Skin epidermis (tissue), 12 donors: ENCODE measurements around the gene FGF19.

Experiments
- H3K27ac ChIP-seq, 21 experiments: fragments of 200-600 bp; sonication (generic) in 11 of 21; one replicate each; pipeline ENCODE4 v1.5.0; 2020; ENCODE audit warnings: mild to moderate bottlenecking in 3 of 21, inconsistent platforms in 2 of 21, moderate library complexity in 2 of 21
- H3K4me3 ChIP-seq, 7 experiments: fragments of 200-600 bp; sonication (generic) in 2 of 7; one replicate each; pipeline ENCODE4 v1.5.0; 2020; ENCODE audit warnings: inconsistent platforms in 2 of 7, mild to moderate bottlenecking in 2 of 7, moderate library complexity in 1 of 7

The FGF19 gene

DNA sequence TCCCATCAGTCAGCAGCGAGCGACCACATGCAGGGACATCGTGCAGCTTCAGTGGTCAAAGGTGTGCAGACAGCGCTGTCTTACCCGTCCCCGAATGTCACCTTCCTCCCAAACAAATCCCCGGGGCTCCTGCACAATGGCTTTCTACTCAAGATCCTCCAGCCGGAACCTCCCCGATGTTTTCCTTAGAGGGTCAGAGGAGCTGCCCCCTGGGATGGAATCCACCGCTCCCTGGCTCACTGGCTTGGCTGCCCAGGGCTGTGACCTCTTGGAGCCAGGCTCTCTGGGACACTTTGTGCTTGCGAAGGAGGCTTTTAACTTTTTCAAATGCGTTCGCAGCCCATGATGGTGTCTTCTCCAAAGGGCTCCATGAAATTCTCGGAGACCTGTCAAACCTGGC is 17.3 kb upstream of the FGF19 start:
- no peak overlapping the region for H3K27ac ChIP-seq
- H3K4me3 ChIP-seq, result no peak overlapping the region

DNA sequence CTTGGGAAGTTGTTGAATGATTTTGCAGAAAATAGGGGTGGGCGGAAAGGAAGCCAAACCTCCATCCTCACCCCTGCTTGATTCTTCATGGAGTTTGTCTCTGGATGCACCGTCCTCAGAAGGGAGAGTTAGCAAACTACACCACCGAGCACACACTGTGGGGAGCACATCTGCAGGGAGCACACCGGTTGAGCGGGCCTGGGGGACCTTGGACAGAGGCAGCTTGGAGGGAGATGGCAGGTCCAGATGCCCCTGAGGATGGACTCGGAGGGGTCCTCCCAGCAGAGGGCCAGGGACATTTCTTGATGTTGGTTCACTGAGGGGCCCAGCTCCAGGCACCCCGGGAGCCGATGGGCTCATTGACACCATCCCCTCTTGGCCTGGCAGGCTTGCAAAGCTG is 15.1 kb upstream of the FGF19 start:
- Histone ChIP-seq H3K4me3 (no peak overlapping the region), H3K27ac (no peak overlapping the region)

DNA sequence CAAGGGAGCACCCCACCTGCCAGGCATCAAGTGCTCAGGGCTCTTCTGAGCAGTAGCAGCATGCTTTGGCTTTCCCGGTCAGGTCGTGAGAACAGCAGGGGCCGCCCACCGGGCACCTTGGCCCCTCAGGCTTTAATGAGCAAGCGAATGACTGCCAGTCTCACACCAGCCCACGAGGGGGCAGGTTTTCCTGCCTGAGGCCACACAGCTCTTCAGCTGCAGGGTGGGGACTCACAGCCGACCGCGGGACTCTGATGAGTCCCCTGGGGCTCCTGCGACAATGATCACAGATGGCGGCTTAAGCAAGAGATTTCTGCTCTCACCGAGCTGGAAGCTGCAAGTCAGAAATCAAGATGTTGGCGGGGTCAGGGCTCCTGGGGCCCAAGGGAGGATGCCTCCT is 14.3 kb upstream of the FGF19 start:
- no peak overlapping the region for H3K27ac ChIP-seq
- no peak overlapping the region for H3K4me3 ChIP-seq

DNA sequence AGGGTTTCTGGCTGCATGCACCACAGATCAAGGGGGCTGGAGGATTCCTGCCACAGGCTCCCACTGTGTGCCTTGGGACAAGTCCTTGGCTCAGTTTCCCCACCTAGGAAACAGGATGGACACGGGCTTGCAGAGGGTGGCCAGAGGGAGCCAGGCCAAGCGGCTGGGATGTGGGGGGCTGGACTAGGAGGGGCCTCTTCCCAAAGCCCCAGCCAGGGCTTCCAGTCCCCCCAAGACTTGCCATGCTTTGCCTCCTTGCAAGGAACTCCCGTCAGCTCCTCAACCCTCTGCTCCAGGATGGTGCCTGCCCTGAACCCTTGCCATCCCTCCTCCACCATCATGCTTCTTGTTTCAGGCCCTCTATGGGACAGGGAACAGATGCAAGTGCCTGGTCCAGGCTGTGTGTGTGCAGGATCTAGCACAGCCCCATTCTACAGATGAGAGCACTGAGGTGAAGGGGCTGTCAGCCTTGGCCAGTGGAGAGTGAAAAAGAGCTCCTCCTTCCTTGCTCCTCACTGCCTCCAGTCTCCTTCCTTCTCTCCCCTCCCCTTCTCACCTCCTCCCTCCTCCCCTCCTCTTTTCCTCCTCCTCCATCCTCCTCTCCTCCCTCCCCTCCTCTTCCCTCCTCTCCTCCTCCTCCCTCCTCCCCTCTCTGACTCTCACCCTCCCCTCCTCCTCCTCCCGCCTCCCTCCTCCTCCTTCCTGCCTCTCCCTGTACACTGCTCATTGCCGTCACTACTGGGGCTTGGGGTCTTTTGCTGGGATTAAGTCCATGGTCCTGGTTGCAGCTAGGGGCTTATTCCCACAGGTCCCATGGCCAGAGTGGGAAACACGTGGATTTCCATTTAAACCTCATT is 13.3 kb upstream of the FGF19 start:
- Histone ChIP-seq H3K4me3 (no peak overlapping the region), H3K27ac (no peak overlapping the region)

DNA sequence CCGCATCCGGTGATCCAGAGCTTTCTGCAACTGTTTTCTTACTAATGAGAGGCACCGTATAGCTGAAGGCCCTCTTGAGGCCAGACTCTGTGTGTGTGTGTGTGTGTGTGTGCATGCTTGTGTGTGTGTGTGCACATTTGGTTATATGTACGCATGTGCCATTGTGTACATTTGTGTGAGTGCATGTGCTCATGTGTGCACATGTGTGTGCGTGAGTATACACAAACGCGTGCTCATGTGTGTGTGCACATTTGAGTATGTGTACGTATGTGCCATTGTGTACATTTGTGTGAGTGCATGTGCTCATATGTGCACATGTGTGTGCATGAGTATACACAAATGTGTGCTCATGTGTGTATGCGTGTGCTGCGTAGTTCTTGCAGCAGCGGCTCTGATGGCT is 12.3 kb upstream of the FGF19 start:
- H3K27ac ChIP-seq, result no peak overlapping the region
- H3K4me3 ChIP-seq, result no peak overlapping the region

- Histone ChIP-seq H3K27ac (no peak overlapping the region), H3K4me3 (no peak overlapping the region)
These were observed 11.6 kb upstream of the FGF19 start for GRCh38 chr11:69715446-69715845.

- Histone ChIP-seq H3K27ac (no peak overlapping the region), H3K4me3 (no peak overlapping the region)
These were observed 8.3 kb upstream of the FGF19 start for GRCh38 chr11:69711822-69712801.

- no peak overlapping the region for H3K27ac ChIP-seq
- H3K4me3 ChIP-seq, result no peak overlapping the region
These were observed 5.0 kb upstream of the FGF19 start for GRCh38 chr11:69708736-69709401.

DNA sequence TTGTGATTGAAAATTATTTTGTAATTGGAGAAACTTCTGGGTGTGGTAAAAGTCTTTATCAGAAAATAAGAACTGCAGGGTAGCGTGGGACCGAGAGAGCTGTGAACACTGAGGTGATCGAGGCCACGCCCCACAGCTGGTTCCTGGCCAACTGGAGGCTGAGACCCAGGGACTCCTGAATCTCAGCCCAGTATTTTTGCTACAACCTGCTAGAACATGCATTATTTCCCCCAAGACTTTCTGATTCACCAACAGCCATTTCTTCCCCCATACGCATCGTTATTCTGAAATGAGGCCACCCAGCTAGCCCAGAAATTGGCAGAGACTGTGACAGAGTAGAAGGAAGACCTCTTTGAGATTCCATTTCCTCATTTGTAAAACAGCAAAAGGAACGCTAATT is 3.4 kb upstream of the FGF19 start:
- Histone ChIP-seq H3K27ac (no peak overlapping the region), H3K4me3 (no peak overlapping the region)

- Histone ChIP-seq H3K4me3 (no peak overlapping the region), H3K27ac (no peak overlapping the region)
These were observed 2.3 kb upstream of the FGF19 start for GRCh38 chr11:69705901-69706787.

DNA sequence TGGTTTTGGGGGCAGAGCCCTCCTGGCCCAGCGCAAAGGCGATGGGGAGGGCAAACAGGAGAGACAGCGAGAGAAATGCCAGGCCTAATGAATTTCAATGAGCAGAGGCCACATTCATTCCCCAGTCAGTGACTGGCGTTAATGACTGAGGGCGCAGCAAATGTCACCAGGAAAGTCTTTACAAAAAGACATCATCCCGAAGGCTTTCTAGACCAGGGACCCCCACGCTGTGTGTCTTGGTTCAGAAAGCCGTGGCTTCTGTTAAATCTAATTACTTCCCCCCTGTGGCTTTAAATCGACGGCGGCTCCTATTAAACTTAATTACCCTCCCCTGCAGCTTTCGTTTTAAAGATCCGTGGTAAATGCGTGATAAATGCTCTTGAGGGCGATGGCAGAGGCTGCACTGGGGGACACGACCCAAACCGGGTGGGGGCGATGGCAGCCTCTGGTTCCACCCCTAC is 1.6 kb upstream of the FGF19 start:
- Histone ChIP-seq H3K4me3 (no peak overlapping the region), H3K27ac (no peak overlapping the region)

- Histone ChIP-seq H3K27ac (no peak overlapping the region), H3K4me3 (peak overlapping the region in 1 of 7 experiments; percentile 18)
These were observed 859 bp upstream of the FGF19 start for GRCh38 chr11:69704508-69705253.

DNA sequence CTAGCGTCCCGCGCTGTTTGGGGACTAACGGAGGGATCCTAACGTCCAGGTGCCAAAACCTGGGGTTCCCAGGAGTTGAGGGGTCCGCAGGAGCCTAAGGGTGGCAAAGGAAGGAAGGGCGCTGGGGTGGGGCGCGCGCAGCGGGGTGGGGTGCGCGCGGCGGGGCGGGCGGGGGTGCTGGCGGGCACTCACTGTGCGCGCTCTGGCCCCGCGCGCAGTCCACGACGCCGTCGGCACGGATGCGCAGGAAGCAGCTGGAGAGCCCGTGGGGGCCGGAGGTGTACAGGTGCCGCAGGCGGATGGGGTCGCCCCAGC is 412 bp downstream of the FGF19 start:
- H3K27ac ChIP-seq, result no peak overlapping the region
- peak overlapping the region in 1 of 7 experiments; percentile 18 for H3K4me3 ChIP-seq

DNA sequence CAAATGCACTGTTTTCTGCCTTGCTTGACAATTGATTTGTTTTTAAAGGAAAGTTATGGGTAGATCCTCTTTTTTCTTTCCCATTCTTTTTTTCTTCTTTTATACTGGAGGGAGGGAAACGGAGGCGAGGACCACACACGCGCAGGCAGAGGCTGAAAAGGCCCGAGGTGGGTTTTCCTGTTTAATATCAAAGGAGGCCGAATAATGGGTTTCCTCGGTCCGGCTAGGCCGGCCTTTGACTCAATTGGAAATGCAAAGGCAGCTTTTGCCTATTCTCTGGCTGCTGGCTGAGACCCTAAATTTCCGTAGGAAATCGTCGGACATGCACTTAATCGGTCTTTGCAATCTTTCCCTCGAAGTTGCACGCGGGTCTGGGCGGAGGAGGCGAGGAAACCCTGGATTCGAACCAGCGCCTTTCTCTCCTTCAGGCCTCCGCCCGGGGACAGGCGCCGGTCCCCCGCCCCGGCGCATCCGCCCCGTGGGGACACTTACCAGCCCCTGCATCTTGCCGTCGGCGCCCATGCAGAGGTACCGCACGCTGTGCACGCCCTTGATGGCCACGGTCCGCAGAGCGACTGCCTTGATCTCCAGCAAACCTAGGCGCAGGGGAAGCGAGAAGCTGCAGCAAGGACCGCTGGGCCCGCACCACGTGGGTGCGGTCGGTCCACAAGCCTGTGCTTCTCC is 911 bp downstream of the FGF19 start:
- H3K4me3 ChIP-seq, result peak overlapping the region in 1 of 7 experiments; percentile 18
- no peak overlapping the region for H3K27ac ChIP-seq

GRCh38 chr11:69702239-69702691 is 1.6 kb downstream of the FGF19 start:
- Histone ChIP-seq H3K4me3 (no peak overlapping the region), H3K27ac (no peak overlapping the region)

DNA sequence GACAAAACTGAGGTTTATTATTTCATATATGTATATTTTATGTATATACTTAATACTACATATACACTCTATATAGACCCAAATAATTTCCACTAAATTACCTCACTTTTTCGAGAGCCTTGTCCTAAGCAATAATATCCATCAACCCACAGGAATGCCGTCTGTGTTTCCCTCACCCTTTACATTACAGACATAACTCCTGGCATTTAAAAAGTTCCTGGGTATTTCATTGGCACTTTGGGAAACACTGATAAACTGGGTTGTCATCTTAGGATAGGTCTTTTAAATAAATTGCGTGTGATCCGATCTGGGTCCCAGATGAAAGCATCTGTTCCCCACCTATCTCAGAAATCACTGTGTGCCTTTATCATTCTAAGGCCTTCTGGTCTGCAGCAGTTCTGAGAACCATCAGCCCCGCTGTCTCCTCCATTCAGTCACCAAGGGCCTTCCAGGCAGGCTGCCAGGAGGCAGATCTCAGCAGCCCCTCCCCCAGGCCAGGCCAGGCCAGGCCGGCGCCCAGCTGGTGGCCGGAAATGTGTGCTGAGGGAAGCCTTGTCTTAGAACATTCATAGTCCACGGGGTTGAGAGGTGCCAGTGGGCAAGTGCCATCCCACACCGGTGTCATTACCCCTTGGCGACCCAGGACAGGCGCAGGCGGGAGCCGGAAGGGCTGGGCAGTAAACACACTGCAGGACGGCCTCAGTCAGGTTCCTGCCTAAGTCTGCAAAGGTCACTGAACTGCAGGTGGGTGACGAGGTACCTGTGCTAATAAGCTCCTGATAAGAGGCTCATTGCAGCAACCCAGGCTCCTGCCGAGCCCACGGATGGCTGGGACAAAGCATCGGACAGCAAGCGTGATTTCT is 3.3 kb downstream of the FGF19 start:
- H3K27ac ChIP-seq, result no peak overlapping the region
- no peak overlapping the region for H3K4me3 ChIP-seq

GRCh38 chr11:69699213-69699612 is 4.6 kb downstream of the FGF19 start:
- Histone ChIP-seq H3K27ac (no peak overlapping the region), H3K4me3 (no peak overlapping the region)
